HepG2 (cell line): ENCODE results near the gene SCN2A. TPM values are rescaled to one million over a fixed set of nuclear protein-coding genes. Genes with fewer than 3 reads are reported as not detected.

Source experiments
- ATAC-seq: fragments of 200-7000 bp; cut with Tn5 transposase; 3 replicates; pipeline ENCODE4 v1.9.1; 2020; ENCODE audit warnings: mild to moderate bottlenecking, moderate library complexity
- BruUV-seq: library from RNA; stranded (reverse); fragments of 400-500 nt; replicated peaks from 2 replicates; lab custom pipeline; 2021; lab: Mats Ljungman, UMichigan
- CTCF ChIA-PET: fragments of 300-600 bp; formaldehyde crosslinking; extraction: SDS; loops from one replicate; lab custom pipeline; 2021; ENCODE audit warnings: low total read pairs, inconsistent platforms, low intra/inter-chr PET ratio; lab: Yijun Ruan, JAX
- POLR2A ChIA-PET: fragments of 350-600 bp; sonication (Branson Sonifier 250); formaldehyde crosslinking; loops from one replicate; lab custom pipeline; 2020; ENCODE audit warnings: antibody characterized with exemption, inconsistent platforms; lab: Yijun Ruan, JAX
- DNase-seq: peaks from one replicate; pipeline ENCODE4 v3.0.0-alpha.2; 2015; ENCODE audit warnings: low spot score
- FAIRE-seq: peaks from 3 replicates; lab custom pipeline; 2011; peaks lifted over from hg19 to GRCh38; lab: Jason Lieb, UNC
- H2AFZ ChIP-seq: one replicate; pipeline ENCODE4 v1.6.1; 2011; ENCODE audit warnings: low read length, inconsistent platforms
- H3K27ac ChIP-seq: fragments of 300-600 bp; 3 replicates; pipeline ENCODE4 v1.8.0; 2011; ENCODE audit warnings: mixed run types, mild to moderate bottlenecking, mixed read lengths, low read length, inconsistent platforms; ENCODE audit not compliant: insufficient read depth; ENCODE audit errors: extremely low read length
- H3K27me3 ChIP-seq, 2 experiments: fragments of 200-600 bp in 1 of 2; 2 replicates in 1 of 2; 3 replicates in 1 of 2; pipeline versions ENCODE4 v1.6.0 to v1.8.0; 2011; ENCODE audit warnings: low read length in 2 of 2, mild to moderate bottlenecking in 2 of 2, moderate library complexity in 2 of 2, inconsistent platforms in 1 of 2; ENCODE audit not compliant: insufficient read depth in 2 of 2, control insufficient read depth in 1 of 2
- H3K36me3 ChIP-seq, 2 experiments: fragments of 200-600 bp in 1 of 2; replicated peaks in 1 of 2; 2 replicates in 1 of 2; 3 replicates in 1 of 2; pipeline versions ENCODE4 v1.5.1 to v1.8.0; 2011; ENCODE audit warnings: low read length in 2 of 2, inconsistent platforms in 1 of 2; ENCODE audit not compliant: insufficient read depth in 2 of 2, control insufficient read depth in 1 of 2
- H3K4me1 ChIP-seq: 2 replicates; pipeline ENCODE4 v1.5.1; 2012; ENCODE audit warnings: low read length, inconsistent platforms; ENCODE audit not compliant: insufficient read depth
- H3K4me2 ChIP-seq: 2 replicates; pipeline ENCODE4 v1.6.0; 2011; ENCODE audit warnings: low read depth, low read length, inconsistent platforms
- H3K4me3 ChIP-seq, 3 experiments: fragments of 200-600 bp in 1 of 3; sonication (generic), shearing (Covaris generic) in 1 of 3; replicated peaks in 1 of 3; 2 replicates each; pipeline ENCODE4 v1.5.1; 2011 to 2016; ENCODE audit warnings: low read length in 3 of 3, inconsistent platforms in 2 of 3, low read depth in 2 of 3, mild to moderate bottlenecking in 2 of 3, control low read depth in 1 of 3, mixed read lengths in 1 of 3; ENCODE audit not compliant: insufficient read depth in 1 of 3
- H3K79me2 ChIP-seq: one replicate; pipeline ENCODE4 v1.6.1; 2011; ENCODE audit warnings: low read length, inconsistent platforms; ENCODE audit not compliant: insufficient read depth
- H3K9ac ChIP-seq: 2 replicates; pipeline ENCODE4 v1.6.0; 2011; ENCODE audit warnings: mild to moderate bottlenecking, low read depth, low read length, inconsistent platforms; ENCODE audit not compliant: insufficient read depth
- H3K9me3 ChIP-seq: 2 replicates; pipeline ENCODE4 v1.5.1; 2012; ENCODE audit warnings: mild to moderate bottlenecking, low read length
- H4K20me1 ChIP-seq: 2 replicates; pipeline ENCODE4 v1.6.0; 2011; ENCODE audit warnings: inconsistent platforms, mild to moderate bottlenecking, low read length, moderate library complexity; ENCODE audit not compliant: insufficient read depth
- CREM ChIP-seq, 2 experiments: sonication (generic) in 1 of 2; formaldehyde crosslinking in 1 of 2; IDR thresholded peaks; 2 replicates each; pipeline versions ENCODE4 v1.4.0 to v1.6.1; 2016 to 2020; ENCODE audit warnings: antibody characterized with exemption in 1 of 2, mild to moderate bottlenecking in 1 of 2, missing genetic modification reagents in 1 of 2
- HNF4G ChIP-seq, 2 experiments: sonication (generic) in 1 of 2; formaldehyde crosslinking in 1 of 2; IDR thresholded peaks; 2 replicates each; pipeline versions ENCODE4 v1.4.0 to v1.6.1; 2011 to 2020; ENCODE audit warnings: borderline replicate concordance in 2 of 2, low read depth in 2 of 2, mild to moderate bottlenecking in 2 of 2, low read length in 1 of 2, missing genetic modification reagents in 1 of 2, moderate library complexity in 1 of 2
- KDM5A ChIP-seq: fragments of 200-600 bp; sonication (generic); IDR thresholded peaks from 2 replicates; pipeline ENCODE4 v1.7.0; 2018; ENCODE audit warnings: antibody characterized with exemption, mild to moderate bottlenecking, low read length, borderline replicate concordance
- MZF1 ChIP-seq: sonication (generic); formaldehyde crosslinking; IDR thresholded peaks from 2 replicates; pipeline ENCODE4 v1.8.1; 2023; ENCODE audit warnings: mild to moderate bottlenecking, missing genetic modification reagents, borderline replicate concordance
- POGZ ChIP-seq: sonication (generic); formaldehyde crosslinking; IDR thresholded peaks from 2 replicates; pipeline ENCODE4 v1.4.0; 2020; ENCODE audit warnings: mild to moderate bottlenecking, missing genetic modification reagents
- POLR2AphosphoS5 ChIP-seq: IDR thresholded peaks from 2 replicates; pipeline ENCODE4 v1.6.1; 2012; ENCODE audit warnings: low read depth, low read length
- RAD21 ChIP-seq: fragments of 450-650 bp; formaldehyde crosslinking; IDR thresholded peaks from 2 replicates; pipeline ENCODE4 v1.5.0; 2020; ENCODE audit warnings: mild to moderate bottlenecking
- SNRNP70 ChIP-seq: fragments of 200-400 bp; formaldehyde crosslinking; IDR thresholded peaks from 2 replicates; pipeline ENCODE4 v1.6.1; 2017; ENCODE audit warnings: mild to moderate bottlenecking, low read depth, low read length, moderate library complexity
- XRCC5 ChIP-seq: fragments of 200-400 bp; formaldehyde crosslinking; optimal IDR thresholded peaks from 2 replicates; pipeline ENCODE3; 2017; ENCODE audit warnings: mild to moderate bottlenecking, low read length
- ZFX ChIP-seq: sonication (generic); formaldehyde crosslinking; IDR thresholded peaks from 2 replicates; pipeline ENCODE4 v1.4.0; 2020; ENCODE audit warnings: mild to moderate bottlenecking, low read depth, missing genetic modification reagents, moderate library complexity
- ZMYM2 ChIP-seq: sonication (generic); formaldehyde crosslinking; IDR thresholded peaks from 2 replicates; pipeline ENCODE4 v1.8.0; 2022; ENCODE audit warnings: mild to moderate bottlenecking, missing genetic modification reagents
- ZNF256 ChIP-seq: sonication (generic); formaldehyde crosslinking; conservative IDR thresholded peaks from 2 replicates; pipeline ENCODE4 v1.4.0; 2020; ENCODE audit warnings: missing genetic modification reagents
- ZNF773 ChIP-seq: sonication (generic); formaldehyde crosslinking; IDR thresholded peaks from 2 replicates; pipeline ENCODE4 v1.4.0; 2020; ENCODE audit warnings: missing genetic modification reagents, borderline replicate concordance
- ZNF775 ChIP-seq: sonication (generic); formaldehyde crosslinking; IDR thresholded peaks from 2 replicates; pipeline ENCODE4 v1.4.0; 2020; ENCODE audit warnings: missing genetic modification reagents, mild to moderate bottlenecking, moderate library complexity, borderline replicate concordance
- WGBS: methylation state at CpG from one replicate; pipeline ENCODE4 v1.1.6; 2017; ENCODE audit warnings: low lambda C conversion rate; 5-methylcytosine and 5-hydroxymethylcytosine counted together
- in situ Hi-C: cut with HindIII; loops from 2 replicates; pipeline ENCODE4 v1.10.0; 2017; ENCODE audit warnings: low pct_unique_long_range_greater_than_20kb; ENCODE audit not compliant: extremely low pct_ligation_motif_present
- intact Hi-C: fragments of 100-400 bp; cut with micrococcal nuclease; formaldehyde crosslinking; loops from one replicate; pipeline ENCODE4 v1.10.0; 2022; ENCODE audit not compliant: unreplicated experiment
- polyA plus RNA-seq, 8 experiments: library from polyadenylated mRNA; depleted of rRNA in 3 of 8; stranded (reverse) in 7 of 8; unstranded in 1 of 8; fragments of >200 nt; fragmentation: Illumina TruSeq in 4 of 8; extraction: Trizol in 4 of 8; gene quantifications; 2 replicates each; pipeline versions ENCODE4 v1.2.1 to v1.2.3, GENCODE V29; 2011 to 2016; ENCODE audit warnings: low read depth in 4 of 8, missing spikeins in 1 of 8, mixed read lengths in 1 of 8; ENCODE audit not compliant: insufficient read depth in 1 of 8
- total RNA-seq, 5 experiments: library from RNA; depleted of rRNA; stranded (reverse); fragments of >200 nt; fragmentation: Illumina TruSeq; extraction: Trizol; gene quantifications; 2 replicates each; pipeline ENCODE4 v1.2.3, GENCODE V29; 2016; ENCODE audit warnings: low read depth in 1 of 5
- TF ChIP-seq, protein P1 (sequence below): IDR thresholded peaks from 2 replicates; pipeline ENCODE4 v1.6.1; 2016; ENCODE audit warnings: low read depth, borderline replicate concordance
- TF ChIP-seq, protein P2 (sequence below): sonication (generic); formaldehyde crosslinking; IDR thresholded peaks from 2 replicates; pipeline ENCODE4 v1.4.0; 2020; ENCODE audit warnings: missing genetic modification reagents, mild to moderate bottlenecking, borderline replicate concordance
- TF ChIP-seq, protein P3 (sequence below): sonication (generic); formaldehyde crosslinking; IDR thresholded peaks from 2 replicates; pipeline ENCODE4 v1.4.0; 2020; ENCODE audit warnings: missing genetic modification reagents

SCN2A gene
- total and polyA plus RNA-seq, 2 of the 13 experiments (the other 11 are each of a cell fraction or from before 2014, with no cell fraction given), result 0.20 to 0.30 TPM

DNA sequence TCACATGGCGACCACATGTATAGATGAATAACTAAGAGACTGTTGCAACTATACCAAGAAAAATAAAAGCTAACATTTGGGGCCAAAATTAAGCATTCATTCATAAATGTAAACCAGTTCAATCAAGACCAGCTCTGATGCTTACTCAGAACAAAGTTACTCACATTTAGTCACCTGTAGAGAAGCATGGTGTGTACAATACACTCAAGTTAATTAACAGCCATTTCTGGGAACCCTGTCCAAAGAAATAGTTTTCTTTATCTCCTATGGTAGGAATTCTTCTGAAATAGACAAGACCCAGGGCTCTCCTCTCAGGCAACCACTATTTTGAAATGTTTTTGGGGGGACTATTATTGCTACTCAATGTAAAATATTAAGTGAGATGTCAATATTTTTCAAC is 37.0 kb upstream of the SCN2A start (continued):
- no peak for TF ChIP-seq CREM (IDR thresholded peaks at IDR 0.05)
- TF ChIP-seq CREM (CRISPR knock-in tag; IDR thresholded peaks at IDR 0.05), result no peak
- TF ChIP-seq POGZ (CRISPR knock-in tag), result no peak
- TF ChIP-seq RAD21 (CRISPR knock-in tag), result no peak
- no peak for TF ChIP-seq KDM5A
- no peak for TF ChIP-seq HNF4G (IDR thresholded peaks at IDR 0.05; ENCODE audit: borderline replicate concordance, low read depth, low read length)
- TF ChIP-seq HNF4G (CRISPR knock-in tag; IDR thresholded peaks at IDR 0.05; ENCODE audit: borderline replicate concordance, low read depth), result no peak
- TF ChIP-seq, protein P1, sequence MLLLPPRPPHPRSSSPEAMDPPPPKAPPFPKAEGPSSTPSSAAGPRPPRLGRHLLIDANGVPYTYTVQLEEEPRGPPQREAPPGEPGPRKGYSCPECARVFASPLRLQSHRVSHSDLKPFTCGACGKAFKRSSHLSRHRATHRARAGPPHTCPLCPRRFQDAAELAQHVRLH (CRISPR knock-in tag), result no peak

DNA sequence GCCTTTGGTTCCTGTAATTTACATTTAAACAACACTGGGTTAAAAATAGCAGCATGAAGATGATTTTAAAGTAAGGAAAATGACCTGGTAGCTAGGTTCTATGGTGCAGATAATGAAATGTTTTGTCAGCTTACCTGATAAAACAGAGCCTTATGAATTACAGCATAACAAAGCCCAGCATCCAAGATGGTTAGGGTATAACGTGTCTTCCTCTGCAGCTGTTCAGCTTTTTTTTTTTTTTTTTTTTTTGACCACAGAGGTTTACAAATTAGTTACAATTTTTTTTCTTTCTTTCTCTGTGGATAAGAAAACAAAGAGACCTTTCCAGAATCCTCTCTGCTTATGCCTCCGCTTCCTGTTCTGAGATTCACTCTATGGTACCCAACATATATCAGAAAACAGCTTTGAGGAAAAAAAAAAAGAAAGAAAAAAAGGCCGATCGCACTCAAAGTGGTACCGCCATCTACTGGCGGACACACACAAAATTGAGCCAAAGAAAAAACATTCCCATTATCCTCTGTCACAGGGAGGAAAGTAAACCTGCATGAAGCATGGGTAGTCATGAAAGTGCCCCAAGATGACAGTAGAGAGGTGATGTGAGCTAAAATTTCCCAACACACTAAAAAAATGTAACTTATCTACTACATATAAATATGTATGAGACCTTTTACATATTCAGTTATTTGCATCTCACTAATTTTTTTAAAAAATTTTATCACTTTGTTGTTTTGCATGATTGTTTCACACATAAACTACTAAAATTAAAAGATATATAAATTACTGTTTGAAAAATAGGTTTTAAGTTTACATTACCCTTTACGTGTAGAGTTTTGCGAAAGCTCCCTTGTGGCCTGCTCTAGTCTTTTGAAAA is 35.3 kb upstream of the SCN2A start, which contains the start of gene SCN3A:
Gene SCN3A (minus strand): TSS at position 362 of the 871 bp plus-strand sequence. CDS start 27,656 bp downstream, outside the sequence.
- Histone ChIP-seq H3K27ac (no peak within 1 kb of the TSS), H4K20me1 (no peaks in the 10 kb centered on the region), H3K36me3 (no peaks in the 10 kb centered on the region), H3K4me3 (no peak within 1 kb of the TSS), H2AFZ (no peak within 1 kb of the TSS), H3K4me1 (no peaks in the 10 kb centered on the region), H3K9ac (no peak within 1 kb of the TSS), H3K4me2 (no peak within 1 kb of the TSS), H3K9me3 (no peaks in the 10 kb centered on the region), H3K79me2 (no peaks in the 10 kb centered on the region), H3K27me3 (no peaks in the 10 kb centered on the region)
- 14% methylated on average over 8 of the region's 8 CpGs for WGBS
- BruUV-seq, result no TSS peak
- in situ Hi-C loops (loop anchor here (5.0 kb wide), 1 partner anchor 182 kb away; no protein-coding TSS in a partner anchor), intact Hi-C loops (loop anchor here (1.0 to 10.0 kb wide), 3 partner anchors 189 to 469 kb away; no protein-coding TSS in a partner anchor)
- FAIRE-seq (peak; percentile 63), DNase-seq (peak; percentile 54), ATAC-seq (peak; percentile 83)
- CTCF ChIA-PET, result interaction anchor here (0.8 to 4.6 kb wide), 2 partner anchors 188 to 211 kb away, joined by 3 to 109 read pairs; no protein-coding TSS in a partner anchor
- POLR2A ChIA-PET, result no interaction called here
- TF ChIP-seq XRCC5 (no peak), ZNF775 (CRISPR knock-in tag) (no peak), SNRNP70 (no peak), ZNF256 (CRISPR knock-in tag) (no peak), RAD21 (CRISPR knock-in tag) (0 out of 2 replicates have a peak, but pooled peaks have one; percentile 23), POLR2AphosphoS5 (no peak), ZFX (CRISPR knock-in tag) (no peak), ZNF773 (CRISPR knock-in tag) (no peak), ZMYM2 (no peak), MZF1 (no peak)
- TF ChIP-seq, protein P2, sequence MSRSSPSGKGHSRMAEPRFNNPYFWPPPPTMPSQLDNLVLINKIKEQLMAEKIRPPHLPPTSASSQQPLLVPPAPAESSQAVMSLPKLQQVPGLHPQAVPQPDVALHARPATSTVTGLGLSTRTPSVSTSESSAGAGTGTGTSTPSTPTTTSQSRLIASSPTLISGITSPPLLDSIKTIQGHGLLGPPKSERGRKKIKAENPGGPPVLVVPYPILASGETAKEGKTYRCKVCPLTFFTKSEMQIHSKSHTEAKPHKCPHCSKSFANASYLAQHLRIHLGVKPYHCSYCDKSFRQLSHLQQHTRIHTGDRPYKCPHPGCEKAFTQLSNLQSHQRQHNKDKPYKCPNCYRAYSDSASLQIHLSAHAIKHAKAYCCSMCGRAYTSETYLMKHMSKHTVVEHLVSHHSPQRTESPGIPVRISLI (CRISPR knock-in tag), result peak; percentile 97
- TF ChIP-seq, protein P3, sequence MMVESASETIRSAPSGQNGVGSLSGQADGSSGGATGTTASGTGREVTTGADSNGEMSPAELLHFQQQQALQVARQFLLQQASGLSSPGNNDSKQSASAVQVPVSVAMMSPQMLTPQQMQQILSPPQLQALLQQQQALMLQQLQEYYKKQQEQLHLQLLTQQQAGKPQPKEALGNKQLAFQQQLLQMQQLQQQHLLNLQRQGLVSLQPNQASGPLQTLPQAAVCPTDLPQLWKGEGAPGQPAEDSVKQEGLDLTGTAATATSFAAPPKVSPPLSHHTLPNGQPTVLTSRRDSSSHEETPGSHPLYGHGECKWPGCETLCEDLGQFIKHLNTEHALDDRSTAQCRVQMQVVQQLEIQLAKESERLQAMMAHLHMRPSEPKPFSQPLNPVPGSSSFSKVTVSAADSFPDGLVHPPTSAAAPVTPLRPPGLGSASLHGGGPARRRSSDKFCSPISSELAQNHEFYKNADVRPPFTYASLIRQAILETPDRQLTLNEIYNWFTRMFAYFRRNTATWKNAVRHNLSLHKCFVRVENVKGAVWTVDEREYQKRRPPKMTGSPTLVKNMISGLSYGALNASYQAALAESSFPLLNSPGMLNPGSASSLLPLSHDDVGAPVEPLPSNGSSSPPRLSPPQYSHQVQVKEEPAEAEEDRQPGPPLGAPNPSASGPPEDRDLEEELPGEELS, result no peak
